ENCODE measurements around the gene NSD1. TPM values are rescaled to one million over a fixed set of nuclear protein-coding genes. Genes with fewer than 3 reads are reported as not detected.

Gene NSD1
- total and polyA plus RNA-seq, 9 of the 15 experiments (the other 6 are each of a cell fraction or from before 2014, with no cell fraction given) = 3.8 to 51.0 (median 24.7) TPM

DNA sequence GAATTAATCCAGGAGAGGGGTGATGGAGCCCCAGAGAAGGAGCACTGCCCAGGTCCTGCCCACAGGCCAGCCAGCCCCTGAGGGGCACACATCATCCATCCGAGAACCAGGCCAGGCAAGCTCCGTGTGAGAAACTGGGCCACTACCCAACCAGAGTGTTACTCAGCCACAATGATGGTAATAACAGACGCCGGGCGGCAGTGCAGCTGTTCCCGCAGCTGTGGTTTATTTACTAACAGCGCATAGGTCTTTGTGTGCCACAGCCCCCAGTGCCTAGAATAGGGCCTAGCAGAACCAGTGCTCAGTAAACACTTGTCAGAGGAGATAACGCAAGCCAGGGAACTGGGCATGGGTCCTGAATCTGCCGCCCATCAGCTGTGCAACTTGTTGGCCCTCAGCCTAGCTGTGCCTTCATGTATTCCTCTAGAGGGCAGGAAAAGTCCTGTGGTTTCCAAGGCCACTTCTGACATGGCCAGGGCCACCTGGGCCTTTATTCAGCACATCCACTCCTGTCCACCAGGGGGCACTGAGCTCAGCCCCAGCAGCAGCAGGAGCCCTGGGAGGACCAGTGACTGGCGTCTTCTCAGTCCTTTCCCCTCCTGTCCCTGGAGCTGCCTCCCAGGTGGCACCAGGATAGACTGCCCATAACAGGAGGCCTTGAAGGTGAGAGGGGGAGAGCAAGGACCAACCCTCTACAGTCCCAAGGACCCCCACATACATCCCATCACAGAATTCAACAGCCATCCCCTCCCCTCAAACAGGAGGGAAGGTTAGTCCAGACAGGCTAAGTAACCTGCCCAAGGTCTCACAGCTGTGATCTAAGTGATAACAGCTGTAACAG lies 176.0 kb downstream of the NSD1 start (continued):
- TF ChIP-seq KAT7 (CRISPR knock-in tag; IDR thresholded peaks at IDR 0.05; ENCODE audit: borderline replicate concordance) (no peak), GABPA (tag; conservative IDR thresholded peaks at IDR 0.05; ENCODE audit: low read depth) (no peak), TRIM28 (IDR thresholded peaks at IDR 0.05) (no peak), SPI1 (IDR thresholded peaks at IDR 0.05; ENCODE audit: borderline replicate concordance, low read depth, low read length) (no peak), KLF13 (tag; IDR thresholded peaks at IDR 0.05; ENCODE audit: borderline replicate concordance, low read depth) (no peak), NRF1 (conservative IDR thresholded peaks at IDR 0.05 in 1 of 2, IDR thresholded peaks at IDR 0.05 in 1 of 2) (0 out of 4 replicates have a peak, but pooled peaks of 1 of the 2 experiments have one; percentile 16), NUFIP1 (IDR thresholded peaks at IDR 0.05; ENCODE audit: partially characterized antibody) (no peak), TAF1 (IDR thresholded peaks at IDR 0.05; ENCODE audit: control insufficient read depth, extremely low read depth, insufficient read depth, low read length, severe bottlenecking) (no peak), THRAP3 (IDR thresholded peaks at IDR 0.05; ENCODE audit: borderline replicate concordance) (no peak), ASH1L (IDR thresholded peaks at IDR 0.05; ENCODE audit: borderline replicate concordance, low read depth, partially characterized antibody) (no peak), ZNF384 (IDR thresholded peaks at IDR 0.05; ENCODE audit: low read depth, low read length) (no peak), RB1 (IDR thresholded peaks at IDR 0.05; ENCODE audit: low read depth) (peak; percentile 68), ZNF146 (CRISPR knock-in tag; IDR thresholded peaks at IDR 0.05; ENCODE audit: unreplicated experiment) (no peak)
- TF ChIP-seq, protein P1, sequence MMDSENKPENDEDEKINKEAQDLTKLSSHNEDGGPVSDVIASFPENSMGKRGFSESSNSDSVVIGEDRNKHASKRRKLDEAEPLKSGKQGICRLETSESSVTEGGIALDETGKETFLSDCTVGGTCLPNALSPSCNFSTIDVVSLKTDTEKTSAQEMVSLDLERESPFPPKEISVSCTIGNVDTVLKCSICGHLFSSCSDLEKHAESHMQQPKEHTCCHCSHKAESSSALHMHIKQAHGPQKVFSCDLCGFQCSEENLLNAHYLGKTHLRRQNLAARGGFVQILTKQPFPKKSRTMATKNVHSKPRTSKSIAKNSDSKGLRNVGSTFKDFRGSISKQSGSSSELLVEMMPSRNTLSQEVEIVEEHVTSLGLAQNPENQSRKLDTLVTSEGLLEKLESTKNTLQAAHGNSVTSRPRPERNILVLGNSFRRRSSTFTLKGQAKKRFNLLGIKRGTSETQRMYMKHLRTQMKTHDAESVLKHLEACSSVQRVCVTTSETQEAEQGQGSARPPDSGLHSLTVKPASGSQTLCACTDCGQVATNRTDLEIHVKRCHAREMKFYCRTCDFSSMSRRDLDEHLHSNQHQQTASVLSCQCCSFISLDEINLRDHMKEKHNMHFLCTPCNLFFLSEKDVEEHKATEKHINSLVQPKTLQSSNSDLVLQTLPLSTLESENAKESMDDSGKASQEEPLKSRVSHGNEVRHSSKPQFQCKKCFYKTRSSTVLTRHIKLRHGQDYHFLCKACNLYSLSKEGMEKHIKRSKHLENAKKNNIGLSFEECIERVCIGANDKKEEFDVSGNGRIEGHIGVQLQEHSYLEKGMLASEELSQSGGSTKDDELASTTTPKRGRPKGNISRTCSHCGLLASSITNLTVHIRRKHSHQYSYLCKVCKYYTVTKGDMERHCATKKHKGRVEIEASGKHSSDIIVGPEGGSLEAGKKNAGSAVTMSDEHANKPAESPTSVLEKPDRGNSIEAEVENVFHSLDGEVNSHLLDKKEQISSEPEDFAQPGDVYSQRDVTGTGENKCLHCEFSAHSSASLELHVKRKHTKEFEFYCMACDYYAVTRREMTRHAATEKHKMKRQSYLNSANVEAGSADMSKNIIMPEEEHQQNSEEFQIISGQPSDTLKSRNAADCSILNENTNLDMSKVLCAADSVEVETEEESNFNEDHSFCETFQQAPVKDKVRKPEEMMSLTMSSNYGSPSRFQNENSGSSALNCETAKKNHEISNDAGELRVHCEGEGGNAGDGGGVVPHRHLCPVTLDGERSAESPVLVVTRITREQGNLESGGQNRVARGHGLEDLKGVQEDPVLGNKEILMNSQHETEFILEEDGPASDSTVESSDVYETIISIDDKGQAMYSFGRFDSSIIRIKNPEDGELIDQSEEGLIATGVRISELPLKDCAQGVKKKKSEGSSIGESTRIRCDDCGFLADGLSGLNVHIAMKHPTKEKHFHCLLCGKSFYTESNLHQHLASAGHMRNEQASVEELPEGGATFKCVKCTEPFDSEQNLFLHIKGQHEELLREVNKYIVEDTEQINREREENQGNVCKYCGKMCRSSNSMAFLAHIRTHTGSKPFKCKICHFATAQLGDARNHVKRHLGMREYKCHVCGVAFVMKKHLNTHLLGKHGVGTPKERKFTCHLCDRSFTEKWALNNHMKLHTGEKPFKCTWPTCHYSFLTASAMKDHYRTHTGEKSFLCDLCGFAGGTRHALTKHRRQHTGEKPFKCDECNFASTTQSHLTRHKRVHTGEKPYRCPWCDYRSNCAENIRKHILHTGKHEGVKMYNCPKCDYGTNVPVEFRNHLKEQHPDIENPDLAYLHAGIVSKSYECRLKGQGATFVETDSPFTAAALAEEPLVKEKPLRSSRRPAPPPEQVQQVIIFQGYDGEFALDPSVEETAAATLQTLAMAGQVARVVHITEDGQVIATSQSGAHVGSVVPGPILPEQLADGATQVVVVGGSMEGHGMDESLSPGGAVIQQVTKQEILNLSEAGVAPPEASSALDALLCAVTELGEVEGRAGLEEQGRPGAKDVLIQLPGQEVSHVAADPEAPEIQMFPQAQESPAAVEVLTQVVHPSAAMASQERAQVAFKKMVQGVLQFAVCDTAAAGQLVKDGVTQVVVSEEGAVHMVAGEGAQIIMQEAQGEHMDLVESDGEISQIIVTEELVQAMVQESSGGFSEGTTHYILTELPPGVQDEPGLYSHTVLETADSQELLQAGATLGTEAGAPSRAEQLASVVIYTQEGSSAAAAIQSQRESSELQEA (IDR thresholded peaks at IDR 0.05; ENCODE audit: low read depth) = no peak
- TF ChIP-seq, protein P2, sequence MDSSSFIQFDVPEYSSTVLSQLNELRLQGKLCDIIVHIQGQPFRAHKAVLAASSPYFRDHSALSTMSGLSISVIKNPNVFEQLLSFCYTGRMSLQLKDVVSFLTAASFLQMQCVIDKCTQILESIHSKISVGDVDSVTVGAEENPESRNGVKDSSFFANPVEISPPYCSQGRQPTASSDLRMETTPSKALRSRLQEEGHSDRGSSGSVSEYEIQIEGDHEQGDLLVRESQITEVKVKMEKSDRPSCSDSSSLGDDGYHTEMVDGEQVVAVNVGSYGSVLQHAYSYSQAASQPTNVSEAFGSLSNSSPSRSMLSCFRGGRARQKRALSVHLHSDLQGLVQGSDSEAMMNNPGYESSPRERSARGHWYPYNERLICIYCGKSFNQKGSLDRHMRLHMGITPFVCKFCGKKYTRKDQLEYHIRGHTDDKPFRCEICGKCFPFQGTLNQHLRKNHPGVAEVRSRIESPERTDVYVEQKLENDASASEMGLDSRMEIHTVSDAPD (CRISPR knock-in tag; IDR thresholded peaks at IDR 0.05) = no peak
- TF ChIP-seq, protein P3, sequence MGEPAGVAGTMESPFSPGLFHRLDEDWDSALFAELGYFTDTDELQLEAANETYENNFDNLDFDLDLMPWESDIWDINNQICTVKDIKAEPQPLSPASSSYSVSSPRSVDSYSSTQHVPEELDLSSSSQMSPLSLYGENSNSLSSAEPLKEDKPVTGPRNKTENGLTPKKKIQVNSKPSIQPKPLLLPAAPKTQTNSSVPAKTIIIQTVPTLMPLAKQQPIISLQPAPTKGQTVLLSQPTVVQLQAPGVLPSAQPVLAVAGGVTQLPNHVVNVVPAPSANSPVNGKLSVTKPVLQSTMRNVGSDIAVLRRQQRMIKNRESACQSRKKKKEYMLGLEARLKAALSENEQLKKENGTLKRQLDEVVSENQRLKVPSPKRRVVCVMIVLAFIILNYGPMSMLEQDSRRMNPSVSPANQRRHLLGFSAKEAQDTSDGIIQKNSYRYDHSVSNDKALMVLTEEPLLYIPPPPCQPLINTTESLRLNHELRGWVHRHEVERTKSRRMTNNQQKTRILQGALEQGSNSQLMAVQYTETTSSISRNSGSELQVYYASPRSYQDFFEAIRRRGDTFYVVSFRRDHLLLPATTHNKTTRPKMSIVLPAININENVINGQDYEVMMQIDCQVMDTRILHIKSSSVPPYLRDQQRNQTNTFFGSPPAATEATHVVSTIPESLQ (CRISPR knock-in tag; IDR thresholded peaks at IDR 0.05) = no peak

All from K562 (cell line).